ENCODE results near the gene CLEC4E.
"Not testable (repeated sequence)": the region's sequence is repeated elsewhere in the genome, so short reads cannot be mapped to it uniquely, and the experiment has no call there.

The CLEC4E gene

GRCh38 chr12:8508910-8509841, 31.5 kb downstream of the CLEC4E start:
- no peak for TF ChIP-seq ZNF274 (IDR thresholded peaks at IDR 0.05; ENCODE audit: low read depth, low read length)
- no peak overlapping the region for H3K4me3 ChIP-seq (ENCODE audit: low read length)

GRCh38 chr12:8508223-8508622, 32.5 kb downstream of the CLEC4E start:
- TF ChIP-seq ZNF274 (IDR thresholded peaks at IDR 0.05; ENCODE audit: low read depth, low read length): no peak
- no peak overlapping the region for H3K4me3 ChIP-seq (ENCODE audit: low read length)

DNA sequence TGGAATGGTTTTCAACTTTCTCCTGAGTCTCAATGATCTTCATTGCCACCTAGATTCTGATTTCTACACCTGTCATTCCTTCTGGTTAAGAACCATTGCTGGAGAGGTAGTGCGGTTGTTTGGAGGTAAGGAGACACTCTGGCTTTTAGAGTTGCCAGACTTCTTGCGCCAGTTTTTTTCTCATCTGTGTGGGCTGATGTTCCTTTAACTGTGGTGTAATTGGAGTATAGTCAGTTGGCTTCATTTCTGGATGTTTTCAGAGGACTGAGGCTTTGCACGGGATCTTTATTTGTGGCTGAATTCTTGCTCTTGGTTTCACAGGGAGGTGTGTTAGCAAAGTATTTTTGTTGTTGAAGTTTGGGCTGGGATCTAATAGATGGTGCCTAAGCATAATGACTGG, 33.1 kb downstream of the CLEC4E start:
- H3K4me3 ChIP-seq (ENCODE audit: low read length): no peak overlapping the region
- no peak for TF ChIP-seq ZNF274 (IDR thresholded peaks at IDR 0.05; ENCODE audit: low read depth, low read length)

DNA sequence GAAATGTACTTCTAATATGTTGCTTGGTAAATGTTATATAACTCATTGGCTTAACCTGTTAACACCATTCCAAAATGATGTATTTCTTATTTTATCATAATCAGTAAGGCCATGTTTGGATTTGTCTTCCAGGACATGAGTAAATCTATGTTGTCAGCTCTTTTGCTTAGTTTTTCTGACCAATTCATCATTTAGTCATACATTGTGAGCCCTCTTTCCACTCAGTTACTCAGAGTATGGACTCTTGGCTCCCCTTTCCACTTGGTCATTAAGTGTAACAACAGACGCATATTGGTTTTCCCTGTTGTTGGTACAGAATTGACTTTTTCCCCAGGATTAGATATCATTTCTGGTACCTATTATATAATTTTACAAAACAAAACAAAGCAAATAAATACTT, 36.4 kb downstream of the CLEC4E start:
- H3K4me3 ChIP-seq (ENCODE audit: low read length): no peak overlapping the region
- TF ChIP-seq ZNF274 (IDR thresholded peaks at IDR 0.05; ENCODE audit: low read depth, low read length): no peak

GRCh38 chr12:8501720-8502119, 39.0 kb downstream of the CLEC4E start:
- TF ChIP-seq ZNF274 (IDR thresholded peaks at IDR 0.05; ENCODE audit: low read depth, low read length): no peak
- no peak overlapping the region for H3K4me3 ChIP-seq (ENCODE audit: low read length)

- no peak overlapping the region for H3K4me3 ChIP-seq (ENCODE audit: low read length)
- no peak for TF ChIP-seq ZNF274 (IDR thresholded peaks at IDR 0.05; ENCODE audit: low read depth, low read length)
Observed at GRCh38 chr12:8499616-8500015, 41.1 kb downstream of the CLEC4E start.

DNA sequence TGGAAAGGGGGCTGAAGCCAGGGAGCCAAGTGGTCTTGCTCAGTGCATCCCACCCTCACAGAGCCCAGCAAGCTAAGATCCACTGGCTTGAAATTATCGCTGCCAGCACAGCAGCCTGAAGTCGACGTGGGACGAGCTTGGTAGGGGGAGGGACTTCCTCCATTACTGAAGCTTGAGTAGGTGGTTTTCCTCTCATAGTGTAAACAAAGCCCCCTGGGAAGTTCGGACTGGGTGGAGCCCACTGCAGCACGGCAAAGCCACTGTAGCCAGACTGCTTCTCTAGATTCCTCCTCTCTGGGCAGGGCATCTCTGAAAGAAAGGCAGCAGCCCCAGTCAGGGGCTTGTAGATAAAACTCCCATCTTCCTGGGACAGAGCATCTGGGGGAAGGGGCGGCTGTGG, 44.6 kb downstream of the CLEC4E start:
- H3K4me3 ChIP-seq (ENCODE audit: low read length): not testable (repeated sequence)

- not testable (repeated sequence) for H3K4me3 ChIP-seq (ENCODE audit: low read length)
Observed at GRCh38 chr12:8495671-8496070, 45.0 kb downstream of the CLEC4E start.

DNA sequence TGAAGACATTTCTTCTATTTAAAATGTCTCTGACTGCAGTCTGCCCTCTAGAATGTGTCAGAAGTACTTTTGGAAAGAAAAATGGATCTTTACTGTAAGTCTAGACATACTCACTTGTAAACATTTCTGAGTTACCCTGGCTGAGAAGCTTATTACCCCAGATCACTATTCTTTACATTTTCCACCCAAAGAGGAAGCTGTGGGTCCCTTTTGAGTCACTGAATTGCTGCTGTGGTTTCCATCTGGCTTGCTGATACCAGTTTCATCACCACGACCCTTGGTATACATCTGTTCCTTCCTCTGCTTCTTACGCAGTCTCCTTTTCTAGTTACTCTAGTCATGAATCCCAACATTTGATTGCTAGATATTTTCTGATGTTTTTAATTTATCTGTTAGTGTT, 47.6 kb downstream of the CLEC4E start:
- TF ChIP-seq ZNF274 (IDR thresholded peaks at IDR 0.05; ENCODE audit: low read depth, low read length): no peak
- no peak overlapping the region for H3K4me3 ChIP-seq (ENCODE audit: low read length)

- no peak for TF ChIP-seq ZNF274 (IDR thresholded peaks at IDR 0.05; ENCODE audit: low read depth, low read length)
Observed at GRCh38 chr12:8491646-8492530, 48.8 kb downstream of the CLEC4E start.

More at GRCh38 chr12:8491646-8492530, 48.8 kb downstream of the CLEC4E start:
- no peak overlapping the region for H3K4me3 ChIP-seq (ENCODE audit: low read length)
